Lower leg skin (tissue), 4 donors: Measurements from ENCODE around the gene PUM2. TPM values are rescaled to one million over a fixed set of nuclear protein-coding genes. Genes with fewer than 3 reads are reported as not detected.
A peak's percentile ranks its signal among the peaks of the same experiment; 100 is the strongest.

Experiments
- DNase-seq, 2 donors: peaks; one replicate each; pipeline ENCODE4 v3.0.0-alpha.2; 2019; ENCODE audit warnings: low spot score in 2 of 2
- H3K4me3 ChIP-seq: fragments of 200-600 bp; sonication (generic); 2 replicates; pipeline ENCODE4 v1.5.1; 2017; ENCODE audit warnings: mild to moderate bottlenecking, low read depth; ENCODE audit not compliant: poor library complexity, severe bottlenecking
- CTCF ChIP-seq, 3 donors: fragments of 450-650 bp; IDR thresholded peaks; one replicate each; pipeline ENCODE4 v1.5.1; 2016; ENCODE audit warnings: antibody characterized with exemption in 3 of 3, mild to moderate bottlenecking in 3 of 3, moderate library complexity in 2 of 3
- POLR2A ChIP-seq, 2 donors: fragments of 450-650 bp; IDR thresholded peaks; one replicate each; pipeline ENCODE4 v1.6.1; 2016 to 2017; ENCODE audit warnings: antibody characterized with exemption in 2 of 2, mild to moderate bottlenecking in 1 of 2, moderate library complexity in 1 of 2
- WGBS, 2 donors: methylation state at CpG; one replicate each; pipeline ENCODE4 v1.1.5; 2018; 5-methylcytosine and 5-hydroxymethylcytosine counted together
- intact Hi-C: fragments of 100-400 bp; cut with DNase I; formaldehyde crosslinking; loops from one replicate; pipeline ENCODE4 v1.15.0; 2023; ENCODE audit warnings: low total_unique reads
- total RNA-seq, 4 donors: library from RNA; depleted of rRNA; stranded (reverse); fragments of >200 nt; gene quantifications; one replicate each; pipeline ENCODE4 v1.1.0, GENCODE V29; 2016

PUM2 gene
- total RNA-seq, 4 donors from 2014 or later, result 82.5 to 88.1 (median 84.8) TPM

- TF ChIP-seq POLR2A (IDR thresholded peaks at IDR 0.05), result no peak
- TF ChIP-seq CTCF (IDR thresholded peaks at IDR 0.05), result no peak
- H3K4me3 ChIP-seq, result no peak overlapping the region
- no peak for DNase-seq
- WGBS, 2 donors, result 45 to 48% methylated on average over 3 of the region's 3 CpGs
- intact Hi-C loops, result no loop called here
Measured at GRCh38 chr2:20220806-20221554, 129.7 kb downstream of the PUM2 start.

GRCh38 chr2:20219763-20220380 is 130.8 kb downstream of the PUM2 start:
- no peak overlapping the region for H3K4me3 ChIP-seq
- 88 to 90% methylated on average over 13 of the region's 13 CpGs for WGBS, 2 donors

GRCh38 chr2:20218331-20219320 is 132.0 kb downstream of the PUM2 start:
- no peak for DNase-seq
- TF ChIP-seq POLR2A (IDR thresholded peaks at IDR 0.05), result no peak
- TF ChIP-seq CTCF (IDR thresholded peaks at IDR 0.05), result peak in 1 of 3 donors; percentile 26
- WGBS, 2 donors, result 65 to 88% methylated on average over 19 of the region's 20 CpGs
- H3K4me3 ChIP-seq, result no peak overlapping the region
- intact Hi-C loops, result no loop called here

More at GRCh38 chr2:20219763-20220380, 130.8 kb downstream of the PUM2 start:
- TF ChIP-seq CTCF (IDR thresholded peaks at IDR 0.05) (no peak), POLR2A (IDR thresholded peaks at IDR 0.05) (no peak)
- no peak for DNase-seq
- intact Hi-C loops, result no loop called here

- intact Hi-C loops, result no loop called here
- no peak overlapping the region for H3K4me3 ChIP-seq
- no peak for TF ChIP-seq POLR2A (IDR thresholded peaks at IDR 0.05)
- TF ChIP-seq CTCF (IDR thresholded peaks at IDR 0.05), result no peak
- 59 to 73% methylated on average over 21 of the region's 21 CpGs for WGBS, 2 donors
- DNase-seq, result peak in 1 of 2 donors; percentile 87
Measured at GRCh38 chr2:20217041-20217970, 133.3 kb downstream of the PUM2 start.
